Measurements from ENCODE around the gene PDZRN3. TPM values are rescaled to one million over a fixed set of nuclear protein-coding genes. Genes with fewer than 3 reads are reported as not detected.

PDZRN3 gene
- total RNA-seq, 1 donor = under 0.01 TPM

DNA sequence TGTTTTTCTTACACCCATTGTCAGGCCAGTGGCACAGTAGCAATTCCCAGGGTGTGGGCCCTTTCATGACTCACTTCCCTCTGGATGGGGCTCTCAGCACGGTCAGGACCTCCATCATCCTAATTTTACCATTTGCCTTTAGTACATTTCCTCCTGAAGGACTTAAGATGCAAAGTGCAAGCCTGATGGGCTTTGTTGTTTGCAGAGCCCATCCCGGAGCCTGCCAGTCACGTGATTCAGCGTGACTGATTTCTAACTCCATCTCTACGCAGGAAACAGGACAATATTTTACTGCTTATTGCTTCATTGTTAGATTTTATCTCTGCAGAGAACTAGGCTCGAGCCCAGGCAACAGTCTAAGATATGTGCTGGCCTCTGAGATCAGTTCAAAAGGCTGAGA lies 223.7 kb downstream of the PDZRN3 start:
- DNase-seq (ENCODE audit: low read depth in 2 of 3, low spot score in 2 of 3) = no peak

DNA sequence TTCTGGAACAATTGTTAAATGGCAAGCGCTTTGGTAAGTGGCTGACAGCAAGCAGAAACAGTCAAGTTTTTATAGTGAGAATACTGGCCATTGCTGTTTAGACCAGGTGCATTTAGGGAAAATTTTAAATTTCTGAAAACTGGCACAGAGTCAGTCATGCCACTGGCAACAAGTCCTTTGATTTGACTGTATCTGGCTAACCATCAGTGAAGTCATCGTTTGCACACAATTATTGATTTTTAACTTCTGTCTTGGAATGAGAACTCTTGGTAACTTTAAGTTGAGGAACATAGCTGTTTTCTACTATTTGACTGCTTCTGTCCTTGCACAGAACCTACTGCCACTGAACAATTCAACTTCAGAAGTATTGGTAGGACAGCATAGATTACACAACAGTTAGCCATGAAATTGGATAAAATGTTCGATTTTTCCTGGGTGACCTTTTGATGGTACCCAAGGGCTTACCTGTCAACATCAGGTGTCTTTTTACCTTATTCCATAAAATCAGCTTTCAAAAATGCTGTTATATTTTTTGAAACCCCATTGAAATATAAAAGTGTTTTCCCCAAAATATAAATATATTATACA lies 225.0 kb downstream of the PDZRN3 start:
- DNase-seq (ENCODE audit: low read depth in 2 of 3, low spot score in 2 of 3) = no peak

- DNase-seq (ENCODE audit: low read depth in 2 of 3, low spot score in 2 of 3) = no peak
These were observed 225.6 kb downstream of the PDZRN3 start for GRCh38 chr3:73399106-73399505.

- DNase-seq (ENCODE audit: low read depth in 2 of 3, low spot score in 2 of 3) = no peak
These were observed 226.7 kb downstream of the PDZRN3 start for GRCh38 chr3:73398084-73398483.

- no peak for DNase-seq (ENCODE audit: low read depth in 2 of 3, low spot score in 2 of 3)
These were observed 230.5 kb downstream of the PDZRN3 start for GRCh38 chr3:73394240-73394639.

- DNase-seq (ENCODE audit: low read depth in 2 of 3, low spot score in 2 of 3) = no peak
These were observed 231.7 kb downstream of the PDZRN3 start for GRCh38 chr3:73393005-73393404.

DNA sequence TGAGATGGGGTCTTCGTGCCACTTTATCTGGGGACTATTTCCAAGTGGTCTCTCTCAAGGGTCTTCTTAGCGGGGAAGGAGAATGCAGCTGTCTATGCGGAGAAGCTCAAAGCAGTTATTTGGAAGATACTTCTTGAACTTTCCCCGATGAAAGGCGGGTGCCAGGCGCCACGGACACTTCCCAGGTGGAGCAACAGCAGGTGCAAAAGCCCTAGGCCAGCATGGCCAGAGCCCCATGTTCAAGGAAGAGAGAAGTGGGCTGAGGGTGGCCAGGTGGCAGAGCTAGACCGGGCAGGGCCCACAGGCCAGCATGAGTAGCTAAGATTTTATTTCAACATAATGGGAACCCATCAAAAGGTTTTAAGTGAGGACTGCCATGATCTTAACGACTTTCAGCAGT lies 232.8 kb downstream of the PDZRN3 start:
- DNase-seq (ENCODE audit: low read depth in 2 of 3, low spot score in 2 of 3) = no peak

DNA sequence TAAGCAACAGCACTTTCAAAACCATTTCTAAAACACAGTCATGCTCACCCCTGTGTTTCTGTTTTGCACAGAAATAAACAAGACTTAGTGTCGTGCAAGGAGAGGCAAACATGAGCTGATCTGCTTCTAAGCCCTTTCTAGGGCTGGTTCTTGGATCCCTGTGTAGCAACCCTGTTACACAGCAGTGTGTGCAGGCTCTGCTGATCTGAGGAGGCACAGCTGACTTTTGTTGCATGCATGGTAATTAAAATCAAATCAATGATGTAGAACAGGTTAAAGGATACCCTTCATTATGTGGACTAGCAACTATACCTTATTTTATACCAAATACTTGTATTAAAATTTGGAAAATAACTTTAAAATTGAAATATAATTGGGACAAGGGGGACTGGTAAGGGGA lies 234.8 kb downstream of the PDZRN3 start:
- DNase-seq (ENCODE audit: low read depth in 2 of 3, low spot score in 2 of 3) = no peak

DNA sequence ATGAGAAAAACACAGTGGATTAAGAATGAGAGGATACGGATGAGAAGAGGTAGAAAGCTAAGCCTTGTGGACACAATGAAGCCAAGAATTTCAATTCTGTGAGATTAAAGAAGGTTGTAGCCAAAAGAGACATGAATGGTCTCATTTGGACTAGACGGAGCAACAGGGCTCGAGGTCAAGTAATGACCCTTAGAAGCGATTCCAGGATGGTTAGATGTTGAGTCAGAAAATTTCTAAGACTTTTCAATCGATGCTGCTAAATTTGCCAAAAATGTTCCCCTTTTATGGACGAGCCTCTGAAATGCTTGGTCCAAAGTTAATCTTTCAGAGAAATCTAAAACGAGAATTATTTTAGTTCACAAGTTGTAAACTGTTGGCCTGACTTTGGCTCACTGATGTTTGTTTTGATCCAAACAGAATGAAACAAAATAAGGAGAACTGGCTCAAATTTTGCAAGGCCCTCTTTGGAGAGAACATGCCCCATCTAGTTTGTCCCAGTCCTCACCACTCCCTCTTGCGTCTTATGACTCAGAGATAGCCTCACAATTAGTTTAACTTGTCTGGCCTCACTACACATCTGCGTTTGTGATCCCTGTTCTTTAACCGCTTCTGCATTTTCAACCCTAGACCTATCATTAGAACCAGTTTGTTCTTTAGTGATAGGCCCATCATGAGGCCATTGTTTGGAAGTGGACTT lies 235.5 kb downstream of the PDZRN3 start:
- no peak for DNase-seq (ENCODE audit: low read depth in 2 of 3, low spot score in 2 of 3)

- DNase-seq (ENCODE audit: low read depth in 2 of 3, low spot score in 2 of 3) = no peak
These were observed 239.2 kb downstream of the PDZRN3 start for GRCh38 chr3:73385568-73385967.

DNA sequence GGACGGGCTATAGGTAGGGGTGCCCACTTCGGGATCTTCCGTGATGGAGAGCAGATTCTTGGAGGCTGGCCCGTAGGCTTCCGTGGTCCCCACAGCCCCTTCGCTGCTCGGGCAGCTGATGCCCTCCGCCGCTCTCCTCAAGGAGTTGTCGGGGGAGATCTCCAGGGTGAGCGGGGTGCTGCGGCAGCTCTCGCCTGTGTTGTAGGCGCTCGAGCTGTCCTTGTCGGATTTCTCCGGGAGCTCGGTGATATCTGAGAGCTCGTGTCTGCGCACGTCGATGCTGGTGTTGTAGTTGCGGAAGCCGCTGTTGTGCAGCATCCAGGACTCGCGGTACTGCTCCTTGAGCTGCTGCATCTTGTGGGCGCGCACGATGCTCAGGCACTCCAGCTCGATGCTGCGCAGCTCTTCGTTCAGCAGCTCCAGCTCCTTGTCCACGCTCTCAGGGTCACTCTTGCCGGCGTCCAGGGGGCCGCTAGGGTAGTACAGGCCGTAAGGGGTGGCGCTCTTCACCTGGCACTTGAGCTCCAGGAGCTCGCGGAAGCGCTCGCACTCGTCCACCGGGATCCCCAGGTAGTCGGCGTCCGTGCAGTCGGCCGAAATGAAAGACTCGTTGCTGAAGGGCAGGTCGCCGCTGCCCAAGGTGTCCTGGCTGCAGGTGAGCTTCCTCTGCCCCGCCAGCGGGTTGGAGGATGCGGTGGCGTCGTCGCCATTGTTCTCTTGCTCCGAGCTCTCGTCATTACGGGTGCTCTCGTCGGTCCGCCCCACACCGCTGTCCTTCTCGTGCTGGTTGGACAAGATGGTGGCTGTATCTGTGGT lies 240.4 kb downstream of the PDZRN3 start:
- DNase-seq (ENCODE audit: low read depth in 2 of 3, low spot score in 2 of 3) = no peak

GRCh38 chr3:73383470-73384049 lies 241.2 kb downstream of the PDZRN3 start:
- DNase-seq (ENCODE audit: low read depth in 2 of 3, low spot score in 2 of 3) = no peak

DNA sequence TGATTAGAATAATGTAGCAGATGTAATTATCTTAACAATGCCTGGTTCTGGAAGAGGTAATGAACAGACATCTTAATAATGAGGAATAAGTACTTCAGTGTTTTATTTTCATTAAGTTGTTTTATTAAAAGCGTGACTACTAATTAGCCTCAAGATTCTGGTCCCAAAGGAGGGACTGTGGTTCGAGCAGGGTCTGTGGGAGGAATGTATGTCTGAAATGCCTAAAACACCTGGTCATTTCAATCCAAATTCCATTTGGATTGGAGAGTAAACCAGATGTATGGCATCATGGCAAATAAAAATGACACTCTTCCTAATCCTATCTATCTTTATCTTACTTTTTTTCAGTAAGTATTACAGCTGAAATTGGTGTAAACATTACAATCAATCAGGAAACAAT lies 243.2 kb downstream of the PDZRN3 start:
- DNase-seq (ENCODE audit: low read depth in 2 of 3, low spot score in 2 of 3) = no peak

- no peak for DNase-seq (ENCODE audit: low read depth in 2 of 3, low spot score in 2 of 3)
These were observed 243.8 kb downstream of the PDZRN3 start for GRCh38 chr3:73380735-73381532.

- DNase-seq (ENCODE audit: low read depth in 2 of 3, low spot score in 2 of 3) = no peak
These were observed 245.3 kb downstream of the PDZRN3 start for GRCh38 chr3:73379465-73379864.

GRCh38 chr3:73378207-73378606 lies 246.5 kb downstream of the PDZRN3 start:
- DNase-seq (ENCODE audit: low read depth in 2 of 3, low spot score in 2 of 3) = no peak

- no peak for DNase-seq (ENCODE audit: low read depth in 2 of 3, low spot score in 2 of 3)
These were observed 258.9 kb downstream of the PDZRN3 start for GRCh38 chr3:73365756-73366397.

DNA sequence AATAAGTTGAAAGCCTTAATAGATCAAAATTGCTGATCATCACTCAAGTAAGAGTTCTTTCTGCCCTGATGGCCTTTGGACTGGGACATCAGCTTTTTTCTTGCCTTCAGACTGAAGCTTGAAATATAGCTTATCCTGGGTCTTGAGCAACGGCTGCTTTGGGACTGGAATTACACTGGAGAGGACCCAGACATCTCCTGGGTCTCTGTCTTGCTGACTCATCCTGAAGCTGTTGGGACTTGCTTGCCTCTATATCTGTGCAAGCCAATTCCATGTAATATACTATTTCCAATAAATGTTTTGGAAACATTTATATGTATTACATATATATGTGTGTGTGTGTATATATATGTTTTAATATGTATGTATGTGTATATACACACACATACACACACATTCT lies 260.2 kb downstream of the PDZRN3 start:
- DNase-seq (ENCODE audit: low read depth in 2 of 3, low spot score in 2 of 3) = no peak

- DNase-seq (ENCODE audit: low read depth in 2 of 3, low spot score in 2 of 3) = no peak
These were observed 261.6 kb downstream of the PDZRN3 start for GRCh38 chr3:73363093-73363492.

DNA sequence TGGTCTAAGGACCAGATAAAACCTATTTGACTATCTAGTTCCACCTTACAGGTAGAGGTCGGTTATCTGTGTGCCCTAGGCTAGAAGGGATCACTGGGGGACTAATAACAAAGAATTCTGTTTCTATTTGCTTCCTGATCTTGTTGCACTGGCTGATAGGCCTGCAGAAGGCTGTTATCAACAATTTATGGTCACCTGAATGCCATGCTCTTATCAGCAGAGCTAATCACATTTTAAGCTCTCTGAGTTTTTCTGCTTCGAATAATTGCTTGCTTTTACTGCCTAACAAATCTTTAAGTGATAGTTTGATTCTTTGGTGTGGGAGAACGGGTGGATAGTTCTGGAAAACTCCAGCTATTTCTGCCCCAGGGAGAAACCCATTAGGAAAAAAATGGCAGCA lies 263.1 kb downstream of the PDZRN3 start:
- DNase-seq (ENCODE audit: low read depth in 2 of 3, low spot score in 2 of 3) = no peak

Measured in hematopoietic multipotent progenitor cell (in vitro differentiated cells).